Calu3 (cell line): ENCODE measurements around the gene LSAMP. TPM values are rescaled to one million over a fixed set of nuclear protein-coding genes. Genes with fewer than 3 reads are reported as not detected.

Experiments used
- Bru-seq: library from RNA; stranded (reverse); fragments of 400-500 nt; gene quantifications from one replicate; lab custom pipeline; 2021; lab: Mats Ljungman, UMichigan
- BruChase-seq, 2 experiments: library from RNA; stranded (reverse); fragments of 400-500 nt; gene quantifications; one replicate each; lab custom pipeline; 2021; lab: Mats Ljungman, UMichigan
- BruUV-seq: library from RNA; stranded (reverse); fragments of 400-500 nt; replicated peaks from 2 replicates; lab custom pipeline; 2021; lab: Mats Ljungman, UMichigan
- CTCF ChIA-PET: fragments of 300-600 bp; sonication (Branson Sonifier 250); formaldehyde crosslinking; loops from one replicate; lab custom pipeline; 2022; ENCODE audit warnings: antibody characterized with exemption; lab: Charles Lee
- DNase-seq: peaks from one replicate; pipeline ENCODE4 v3.0.0; 2022
- H3K27ac Mint-ChIP-seq: one replicate; pipeline ENCODE4 v1.8.0; 2022; ENCODE audit warnings: mixed read lengths; ENCODE audit not compliant: unreplicated experiment
- H3K27me3 Mint-ChIP-seq: one replicate; pipeline ENCODE4 v1.8.0; 2022; ENCODE audit warnings: mixed read lengths; ENCODE audit not compliant: unreplicated experiment
- H3K36me3 Mint-ChIP-seq: one replicate; pipeline ENCODE4 v1.8.0; 2022; ENCODE audit warnings: mild to moderate bottlenecking, moderate library complexity, mixed read lengths; ENCODE audit not compliant: insufficient read depth, unreplicated experiment
- H3K4me1 Mint-ChIP-seq: one replicate; pipeline ENCODE4 v1.8.0; 2022; ENCODE audit warnings: mild to moderate bottlenecking, low read depth, mixed read lengths; ENCODE audit not compliant: unreplicated experiment
- H3K4me3 Mint-ChIP-seq: one replicate; pipeline ENCODE4 v1.8.0; 2022; ENCODE audit warnings: mild to moderate bottlenecking, low read depth, moderate library complexity, mixed read lengths; ENCODE audit not compliant: unreplicated experiment
- H3K9me3 Mint-ChIP-seq: one replicate; pipeline ENCODE4 v1.8.0; 2022; ENCODE audit warnings: low read depth, mixed read lengths; ENCODE audit not compliant: unreplicated experiment
- CTCF ChIP-seq: fragments of 200-600 bp; IDR thresholded peaks from one replicate; pipeline ENCODE4 v1.8.0; 2022; ENCODE audit warnings: antibody characterized with exemption; ENCODE audit not compliant: unreplicated experiment
- intact Hi-C: fragments of 100-400 bp; cut with micrococcal nuclease; formaldehyde crosslinking; loops from one replicate; pipeline ENCODE4 v1.10.0; 2022; ENCODE audit not compliant: unreplicated experiment
- long read RNA-seq: library from polyadenylated mRNA; stranded (forward); transcript quantifications from one replicate; pipeline ENCODE4 v2.0.0, GENCODE V29; 2022
- total RNA-seq: library from RNA; stranded (reverse); gene quantifications from 2 replicates; pipeline ENCODE4 v1.2.3, GENCODE V29; 2022

Gene LSAMP
- total RNA-seq: 0.90 and 1.0 TPM in 2 replicates
- Bru-seq, nascent RNA: percentile 34 among the genes with signal in this experiment
- BruChase-seq, experiment 1, labeled RNA remaining after a 6-hour chase: percentile 45 among the genes with signal in this experiment
- BruChase-seq, experiment 2, labeled RNA remaining after a 2-hour chase: percentile 45 among the genes with signal in this experiment
- long read RNA-seq, partial matches to known transcripts: 0 of 48 reads
- long read RNA-seq, other reads (novel, unspliced or antisense): 48 of 48 reads

GRCh38 chr3:116445311-116445841, at the start of gene LSAMP:
Gene LSAMP, minus strand, starts transcription at chr3:116445487.
- peak within 1 kb of the TSS; percentile 85 for H3K4me3 Mint-ChIP-seq
- no peak for DNase-seq
- H3K27ac Mint-ChIP-seq: peak within 1 kb of the TSS; percentile 76
- peaks cover 13% of the 10 kb centered on the region for H3K36me3 Mint-ChIP-seq
- peaks cover 42% of the 10 kb centered on the region for H3K4me1 Mint-ChIP-seq
- no peaks in the 10 kb centered on the region for H3K27me3 Mint-ChIP-seq
- no peaks in the 10 kb centered on the region for H3K9me3 Mint-ChIP-seq
- BruUV-seq: no TSS peak
- CTCF ChIA-PET: interaction anchor here (0.6 to 0.7 kb wide), 2 partner anchors 269 to 471 kb away, joined by 3 to 7 read pairs; no protein-coding TSS in a partner anchor
- intact Hi-C loops: no loop called here
- no peak for TF ChIP-seq CTCF

- H3K27me3 Mint-ChIP-seq: no peaks in the 10 kb centered on the region
- BruUV-seq: no TSS peak
- H3K4me1 Mint-ChIP-seq: peaks cover 9% of the 10 kb centered on the region
- no peak for DNase-seq
- H3K27ac Mint-ChIP-seq: no peak overlapping the region
- H3K36me3 Mint-ChIP-seq: no peaks in the 10 kb centered on the region
- intact Hi-C loops: no loop called here
- CTCF ChIA-PET: interaction anchor here (0.9 kb wide), 1 partner anchor 19 kb away, joined by 4 read pairs; no protein-coding TSS in a partner anchor
- peaks cover 8% of the 10 kb centered on the region for H3K9me3 Mint-ChIP-seq
- no peak for TF ChIP-seq CTCF
- H3K4me3 Mint-ChIP-seq: no peak overlapping the region
These were observed 47.1 kb upstream of the LSAMP start for GRCh38 chr3:116492379-116492778.

GRCh38 chr3:116483135-116483534, 37.8 kb upstream of the LSAMP start:
- DNase-seq: no peak
- H3K27ac Mint-ChIP-seq: no peak overlapping the region
- H3K4me3 Mint-ChIP-seq: no peak overlapping the region
- intact Hi-C loops: no loop called here
- H3K9me3 Mint-ChIP-seq: peaks cover 1% of the 10 kb centered on the region
- H3K36me3 Mint-ChIP-seq: no peaks in the 10 kb centered on the region
- TF ChIP-seq CTCF: no peak
- no peaks in the 10 kb centered on the region for H3K27me3 Mint-ChIP-seq
- no peaks in the 10 kb centered on the region for H3K4me1 Mint-ChIP-seq
- no TSS peak for BruUV-seq
- CTCF ChIA-PET: interaction anchor here (0.6 kb wide), 1 partner anchor 14 kb away, joined by 3 read pairs; no protein-coding TSS in a partner anchor

- no peaks in the 10 kb centered on the region for H3K27me3 Mint-ChIP-seq
- H3K4me1 Mint-ChIP-seq: peaks cover 34% of the 10 kb centered on the region
- no peak for TF ChIP-seq CTCF
- intact Hi-C loops: no loop called here
- no peaks in the 10 kb centered on the region for H3K36me3 Mint-ChIP-seq
- no peak overlapping the region for H3K4me3 Mint-ChIP-seq
- H3K9me3 Mint-ChIP-seq: peaks cover 4% of the 10 kb centered on the region
- DNase-seq: no peak
- CTCF ChIA-PET: no interaction called here
- no peak overlapping the region for H3K27ac Mint-ChIP-seq
- BruUV-seq: no TSS peak
These were observed 31.4 kb upstream of the LSAMP start for GRCh38 chr3:116476691-116477090.
